ENCODE results near the gene ZNF608. TPM values are rescaled to one million over a fixed set of nuclear protein-coding genes. Genes with fewer than 3 reads are reported as not detected.

The ZNF608 gene
- total and polyA plus RNA-seq, 9 donors, result 7.5 to 26.8 (median 12.7) TPM

- Histone ChIP-seq H3K27me3 (no peaks in the 10 kb centered on the region), H3K4me1 (ENCODE audit: insufficient read depth) (no peaks in the 10 kb centered on the region), H3K27ac (no peak overlapping the region), H3K9me3 (no peaks in the 10 kb centered on the region), H3K36me3 (no peaks in the 10 kb centered on the region), H3K4me3 (no peak overlapping the region)
- intact Hi-C loops (cut with DNase I), result no loop called here
- DNase-seq, result no peak
- TF ChIP-seq CTCF (IDR thresholded peaks at IDR 0.05) (no peak), POLR2A (IDR thresholded peaks at IDR 0.05) (no peak), EP300 (IDR thresholded peaks at IDR 0.05) (no peak)
- WGBS, 3 donors, result 93 to 96% (median 93%) methylated on average over 4 of the region's 4 CpGs
Observed at GRCh38 chr5:124780011-124780410, 33.6 kb upstream of the ZNF608 start.

- no peak for DNase-seq
- TF ChIP-seq POLR2A (IDR thresholded peaks at IDR 0.05) (no peak), CTCF (IDR thresholded peaks at IDR 0.05) (no peak), EP300 (IDR thresholded peaks at IDR 0.05) (no peak)
- H3K9me3 ChIP-seq, result no peaks in the 10 kb centered on the region
- intact Hi-C loops (cut with DNase I), result no loop called here
- 57 to 71% (median 68%) methylated on average over 5 of the region's 5 CpGs for WGBS, 3 donors
- H3K27me3 ChIP-seq, result no peaks in the 10 kb centered on the region
- H3K27ac ChIP-seq, result no peak overlapping the region
- H3K36me3 ChIP-seq, result no peaks in the 10 kb centered on the region
- H3K4me1 ChIP-seq (ENCODE audit: insufficient read depth), result no peaks in the 10 kb centered on the region
- no peak overlapping the region for H3K4me3 ChIP-seq
Observed at GRCh38 chr5:124773315-124774311, 27.2 kb upstream of the ZNF608 start.

GRCh38 chr5:124772457-124773200 lies 26.2 kb upstream of the ZNF608 start:
- no peaks in the 10 kb centered on the region for H3K4me1 ChIP-seq (ENCODE audit: insufficient read depth)
- H3K9me3 ChIP-seq, result no peaks in the 10 kb centered on the region
- no peaks in the 10 kb centered on the region for H3K36me3 ChIP-seq
- no peaks in the 10 kb centered on the region for H3K27me3 ChIP-seq
- TF ChIP-seq CTCF (IDR thresholded peaks at IDR 0.05) (no peak), POLR2A (IDR thresholded peaks at IDR 0.05) (no peak), EP300 (IDR thresholded peaks at IDR 0.05) (no peak)
- DNase-seq, result no peak
- H3K4me3 ChIP-seq, result no peak overlapping the region
- intact Hi-C loops (cut with DNase I), result no loop called here
- 83 to 97% (median 95%) methylated on average over 1 of the region's 1 CpG for WGBS, 3 donors
- no peak overlapping the region for H3K27ac ChIP-seq

GRCh38 chr5:124771761-124772160 lies 25.3 kb upstream of the ZNF608 start:
- Histone ChIP-seq H3K4me3 (no peak overlapping the region), H3K27me3 (no peaks in the 10 kb centered on the region), H3K27ac (no peak overlapping the region), H3K9me3 (no peaks in the 10 kb centered on the region), H3K36me3 (no peaks in the 10 kb centered on the region), H3K4me1 (ENCODE audit: insufficient read depth) (no peaks in the 10 kb centered on the region)
- TF ChIP-seq POLR2A (IDR thresholded peaks at IDR 0.05) (no peak), EP300 (IDR thresholded peaks at IDR 0.05) (no peak), CTCF (IDR thresholded peaks at IDR 0.05) (no peak)
- no peak for DNase-seq
- WGBS, 3 donors, result 90 to 97% (median 96%) methylated on average over 3 of the region's 3 CpGs
- intact Hi-C loops (cut with DNase I), result no loop called here

Data from ovary (tissue), 9 donors.